WERI-Rb-1 (cell line): ENCODE data around the gene HUNK.

Experiments used
- DNase-seq: peaks from one replicate; pipeline ENCODE4 v3.0.0-alpha.2; 2020
- H3K27ac ChIP-seq: fragments of 250-450 bp; sonication (Bioruptor Pico); 2 replicates; pipeline ENCODE4 v1.5.1; 2020; ENCODE audit warnings: mild to moderate bottlenecking, moderate library complexity
- H3K27me3 ChIP-seq: fragments of 250-450 bp; sonication (Bioruptor Pico); 2 replicates; pipeline ENCODE4 v1.5.1; 2021; ENCODE audit warnings: mild to moderate bottlenecking, low read depth, moderate library complexity; ENCODE audit not compliant: insufficient read depth, severe bottlenecking
- H3K36me3 ChIP-seq: fragments of 250-450 bp; sonication (Bioruptor Pico); 2 replicates; pipeline ENCODE4 v1.5.1; 2020; ENCODE audit warnings: mild to moderate bottlenecking, moderate library complexity
- H3K4me3 ChIP-seq: 2 replicates; pipeline ENCODE4 v1.5.1; 2011; ENCODE audit warnings: low read depth, mild to moderate bottlenecking, control low read depth, low read length
- H3K9me3 ChIP-seq: fragments of 250-450 bp; sonication (Bioruptor Pico); 2 replicates; pipeline ENCODE4 v1.5.1; 2021; ENCODE audit warnings: mild to moderate bottlenecking, moderate library complexity; ENCODE audit not compliant: severe bottlenecking
- TF ChIP-seq, protein P1 (sequence below): IDR thresholded peaks from 2 replicates; pipeline ENCODE4 v1.5.1; 2011; ENCODE audit warnings: low read depth, mild to moderate bottlenecking, control low read depth, inconsistent platforms, low read length

Gene HUNK

GRCh38 chr21:31885146-31885545 lies 12.3 kb downstream of the HUNK start:
- TF ChIP-seq, protein P1, sequence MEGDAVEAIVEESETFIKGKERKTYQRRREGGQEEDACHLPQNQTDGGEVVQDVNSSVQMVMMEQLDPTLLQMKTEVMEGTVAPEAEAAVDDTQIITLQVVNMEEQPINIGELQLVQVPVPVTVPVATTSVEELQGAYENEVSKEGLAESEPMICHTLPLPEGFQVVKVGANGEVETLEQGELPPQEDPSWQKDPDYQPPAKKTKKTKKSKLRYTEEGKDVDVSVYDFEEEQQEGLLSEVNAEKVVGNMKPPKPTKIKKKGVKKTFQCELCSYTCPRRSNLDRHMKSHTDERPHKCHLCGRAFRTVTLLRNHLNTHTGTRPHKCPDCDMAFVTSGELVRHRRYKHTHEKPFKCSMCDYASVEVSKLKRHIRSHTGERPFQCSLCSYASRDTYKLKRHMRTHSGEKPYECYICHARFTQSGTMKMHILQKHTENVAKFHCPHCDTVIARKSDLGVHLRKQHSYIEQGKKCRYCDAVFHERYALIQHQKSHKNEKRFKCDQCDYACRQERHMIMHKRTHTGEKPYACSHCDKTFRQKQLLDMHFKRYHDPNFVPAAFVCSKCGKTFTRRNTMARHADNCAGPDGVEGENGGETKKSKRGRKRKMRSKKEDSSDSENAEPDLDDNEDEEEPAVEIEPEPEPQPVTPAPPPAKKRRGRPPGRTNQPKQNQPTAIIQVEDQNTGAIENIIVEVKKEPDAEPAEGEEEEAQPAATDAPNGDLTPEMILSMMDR = no peak
- no peak overlapping the region for H3K4me3 ChIP-seq
- no peaks in the 10 kb centered on the region for H3K9me3 ChIP-seq
- H3K27ac ChIP-seq = no peak overlapping the region
- no peaks in the 10 kb centered on the region for H3K27me3 ChIP-seq
- H3K36me3 ChIP-seq = peaks cover 16% of the 10 kb centered on the region
- no peak for DNase-seq

- TF ChIP-seq, protein P1 = no peak
- Histone ChIP-seq H3K4me3 (no peak overlapping the region), H3K36me3 (peaks cover 13% of the 10 kb centered on the region), H3K27ac (no peak overlapping the region), H3K27me3 (no peaks in the 10 kb centered on the region), H3K9me3 (no peaks in the 10 kb centered on the region)
- DNase-seq = no peak
Measured at GRCh38 chr21:31886915-31887314, 14.1 kb downstream of the HUNK start.

DNA sequence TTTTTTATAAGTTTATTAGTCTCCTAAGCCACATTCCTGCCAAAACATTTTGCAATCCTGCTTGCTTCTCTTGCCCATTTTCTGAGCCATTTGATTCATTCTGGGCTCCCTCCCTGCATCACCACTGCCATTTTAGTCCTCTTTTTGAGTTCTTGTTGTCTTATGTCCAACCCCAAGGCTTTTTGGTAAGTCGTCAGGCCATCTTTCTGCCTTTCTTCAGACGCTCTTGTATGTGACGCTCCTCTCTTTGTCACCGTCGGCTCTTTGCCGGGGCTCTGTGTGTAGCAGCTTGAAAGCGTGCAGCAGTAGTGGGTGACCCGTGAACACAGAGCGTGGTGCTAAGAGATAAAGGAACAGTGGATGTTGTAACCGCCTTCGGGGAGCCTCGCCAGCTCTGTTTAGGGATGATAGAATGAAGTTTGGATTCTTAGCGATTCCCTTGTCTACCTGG lies 14.6 kb downstream of the HUNK start:
- Histone ChIP-seq H3K27me3 (no peaks in the 10 kb centered on the region), H3K36me3 (peaks cover 13% of the 10 kb centered on the region), H3K4me3 (no peak overlapping the region), H3K27ac (no peak overlapping the region), H3K9me3 (no peaks in the 10 kb centered on the region)
- TF ChIP-seq, protein P1 = no peak
- DNase-seq = no peak

DNA sequence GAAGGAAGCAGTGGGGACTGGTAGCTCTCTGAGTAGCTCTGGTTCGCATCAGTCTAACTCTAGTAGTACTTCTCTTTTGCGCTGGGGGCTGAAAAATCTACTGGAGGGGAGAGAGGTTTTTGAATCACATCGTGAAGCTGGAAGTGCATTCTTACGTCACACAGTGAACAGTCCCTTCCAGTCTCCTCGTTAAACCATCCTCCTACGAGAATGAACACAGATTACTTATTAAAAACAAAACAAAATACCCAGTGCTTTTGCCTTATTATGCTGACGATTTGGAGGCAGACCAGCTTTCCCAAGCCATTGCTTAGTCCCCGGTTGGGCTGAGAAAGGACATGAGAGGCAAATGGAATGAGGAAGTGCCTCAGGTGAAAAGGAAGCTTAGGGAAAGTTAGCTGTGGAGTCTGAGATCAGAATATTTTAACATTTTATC lies 16.1 kb downstream of the HUNK start:
- Histone ChIP-seq H3K36me3 (peaks cover 9% of the 10 kb centered on the region), H3K9me3 (no peaks in the 10 kb centered on the region), H3K27ac (no peak overlapping the region), H3K27me3 (no peaks in the 10 kb centered on the region), H3K4me3 (no peak overlapping the region)
- TF ChIP-seq, protein P1 = no peak
- DNase-seq = no peak

DNA sequence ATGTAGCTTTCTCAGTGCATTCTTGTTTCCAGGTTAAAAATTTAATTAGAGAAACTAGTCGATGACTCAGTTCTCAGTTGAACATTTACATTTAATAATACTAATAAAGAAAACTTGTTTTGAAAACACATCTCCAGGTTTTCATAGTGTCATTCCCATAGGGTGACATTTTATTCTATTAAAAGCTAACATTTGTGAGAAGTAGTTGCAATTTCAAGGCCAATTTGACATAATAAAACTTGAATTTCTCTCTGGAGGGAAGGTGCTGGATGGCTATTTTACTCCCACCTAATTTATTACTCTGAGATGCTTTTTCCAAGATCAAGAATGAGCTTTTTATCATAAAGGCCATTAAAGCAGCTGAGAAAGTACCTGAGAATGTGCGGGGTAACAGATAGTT lies 16.6 kb downstream of the HUNK start:
- DNase-seq = no peak
- Histone ChIP-seq H3K27ac (no peak overlapping the region), H3K36me3 (peaks cover 9% of the 10 kb centered on the region), H3K4me3 (no peak overlapping the region), H3K27me3 (no peaks in the 10 kb centered on the region), H3K9me3 (no peaks in the 10 kb centered on the region)
- TF ChIP-seq, protein P1 = no peak

DNA sequence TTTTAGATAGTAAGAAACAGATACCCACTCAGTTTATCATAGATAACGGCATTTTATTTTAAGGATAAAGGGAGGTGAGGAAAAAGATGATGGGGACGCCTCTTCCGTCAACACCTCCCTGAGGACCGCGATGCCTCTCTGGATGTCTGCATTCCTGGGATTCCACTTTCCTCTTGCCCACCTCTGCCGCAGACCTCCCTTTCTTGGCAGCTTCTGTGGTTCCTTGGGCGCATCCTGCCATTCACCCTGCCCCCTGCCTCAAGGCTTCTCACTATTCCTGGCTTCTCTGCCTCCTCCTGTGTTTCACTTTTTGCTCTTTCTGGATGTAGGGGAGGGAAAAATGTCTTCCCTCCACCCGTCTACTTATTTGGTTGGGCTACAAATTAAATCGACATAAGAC lies 19.9 kb downstream of the HUNK start:
- TF ChIP-seq, protein P1 = no peak
- no peaks in the 10 kb centered on the region for H3K9me3 ChIP-seq
- H3K4me3 ChIP-seq = no peak overlapping the region
- no peak overlapping the region for H3K27ac ChIP-seq
- peaks cover 19% of the 10 kb centered on the region for H3K36me3 ChIP-seq
- DNase-seq = no peak
- no peaks in the 10 kb centered on the region for H3K27me3 ChIP-seq
